KMS-11 (cell line): ENCODE measurements around the gene TMEM184B.
"Not testable (repeated sequence)": the region's sequence is repeated elsewhere in the genome, so short reads cannot be mapped to it uniquely, and the experiment has no call there.

Experiments
- H2AFZ ChIP-seq: fragments of 200-600 bp; sonication (generic); 2 replicates; pipeline ENCODE4 v1.6.1; 2016; ENCODE audit warnings: antibody characterized with exemption, mixed run types, low read depth
- H3K27ac ChIP-seq: fragments of 200-600 bp; sonication (generic); 2 replicates; pipeline ENCODE4 v1.6.1; 2016; ENCODE audit warnings: mild to moderate bottlenecking, mixed run types
- H3K27me3 ChIP-seq: fragments of 200-600 bp; sonication (generic); 2 replicates; pipeline ENCODE4 v1.6.1; 2017; ENCODE audit warnings: mild to moderate bottlenecking, low read depth, mixed run types, moderate library complexity; ENCODE audit not compliant: insufficient read depth
- H3K36me3 ChIP-seq: fragments of 200-600 bp; sonication (generic); 2 replicates; pipeline ENCODE4 v1.6.1; 2017; ENCODE audit warnings: mild to moderate bottlenecking, mixed run types; ENCODE audit not compliant: insufficient read depth
- H3K4me1 ChIP-seq: fragments of 200-600 bp; sonication (generic); 2 replicates; pipeline ENCODE4 v1.6.1; 2016; ENCODE audit warnings: mild to moderate bottlenecking, low read depth, mixed run types; ENCODE audit not compliant: poor library complexity, severe bottlenecking
- H3K4me2 ChIP-seq: fragments of 200-600 bp; sonication (generic); 2 replicates; pipeline ENCODE4 v1.7.0; 2016; ENCODE audit warnings: mild to moderate bottlenecking, mixed run types
- H3K4me3 ChIP-seq: fragments of 200-600 bp; sonication (generic); IDR thresholded peaks from 2 replicates; pipeline ENCODE4 v1.6.1; 2017; ENCODE audit warnings: low read depth, low read length, mixed read lengths; ENCODE audit not compliant: insufficient read depth
- H3K79me2 ChIP-seq: fragments of 200-600 bp; sonication (generic); 2 replicates; pipeline ENCODE4 v1.6.1; 2016; ENCODE audit warnings: low read depth, mixed run types; ENCODE audit not compliant: insufficient read depth
- H3K9ac ChIP-seq: fragments of 200-600 bp; sonication (generic); 2 replicates; pipeline ENCODE4 v1.6.1; 2016; ENCODE audit warnings: mild to moderate bottlenecking, mixed run types
- H4K20me1 ChIP-seq: fragments of 200-600 bp; sonication (generic); 2 replicates; pipeline ENCODE4 v1.6.1; 2016; ENCODE audit warnings: mild to moderate bottlenecking, mixed run types; ENCODE audit not compliant: insufficient read depth
- TF ChIP-seq, protein P1 (sequence below): fragments of 200-600 bp; sonication (generic); conservative IDR thresholded peaks from 2 replicates; pipeline ENCODE4 v1.6.1; 2017; ENCODE audit warnings: low read depth, mild to moderate bottlenecking, antibody characterized with exemption, low read length, moderate library complexity, mixed read lengths

TMEM184B gene

DNA sequence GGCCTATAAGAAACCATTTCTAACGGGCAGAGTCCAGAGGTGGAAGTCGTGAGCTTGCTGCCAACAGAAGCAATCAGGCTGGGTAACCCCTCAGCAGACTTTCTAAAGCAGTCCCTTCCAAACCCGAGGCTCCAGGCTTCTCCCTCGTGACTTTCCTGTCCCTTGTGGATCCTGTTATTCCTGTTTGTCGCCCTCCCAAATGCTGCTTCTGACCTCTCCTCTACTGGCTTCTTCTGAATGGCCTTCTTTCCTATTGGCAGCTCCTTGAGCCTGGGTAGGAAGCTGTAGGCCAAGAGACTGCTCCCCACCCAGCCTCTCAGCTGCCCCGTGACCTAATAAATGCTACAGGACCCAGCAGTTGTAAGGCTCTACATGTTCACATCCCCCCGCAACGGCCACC lies 36.0 kb downstream of the TMEM184B start:
- H3K4me1 ChIP-seq: peaks cover 5% of the 10 kb centered on the region
- no peak overlapping the region for H3K4me2 ChIP-seq
- no peaks in the 10 kb centered on the region for H3K27me3 ChIP-seq
- H2AFZ ChIP-seq: no peak overlapping the region
- no peak overlapping the region for H3K4me3 ChIP-seq
- no peak overlapping the region for H3K9ac ChIP-seq
- no peaks in the 10 kb centered on the region for H3K79me2 ChIP-seq
- no peaks in the 10 kb centered on the region for H4K20me1 ChIP-seq
- TF ChIP-seq, protein P1, sequence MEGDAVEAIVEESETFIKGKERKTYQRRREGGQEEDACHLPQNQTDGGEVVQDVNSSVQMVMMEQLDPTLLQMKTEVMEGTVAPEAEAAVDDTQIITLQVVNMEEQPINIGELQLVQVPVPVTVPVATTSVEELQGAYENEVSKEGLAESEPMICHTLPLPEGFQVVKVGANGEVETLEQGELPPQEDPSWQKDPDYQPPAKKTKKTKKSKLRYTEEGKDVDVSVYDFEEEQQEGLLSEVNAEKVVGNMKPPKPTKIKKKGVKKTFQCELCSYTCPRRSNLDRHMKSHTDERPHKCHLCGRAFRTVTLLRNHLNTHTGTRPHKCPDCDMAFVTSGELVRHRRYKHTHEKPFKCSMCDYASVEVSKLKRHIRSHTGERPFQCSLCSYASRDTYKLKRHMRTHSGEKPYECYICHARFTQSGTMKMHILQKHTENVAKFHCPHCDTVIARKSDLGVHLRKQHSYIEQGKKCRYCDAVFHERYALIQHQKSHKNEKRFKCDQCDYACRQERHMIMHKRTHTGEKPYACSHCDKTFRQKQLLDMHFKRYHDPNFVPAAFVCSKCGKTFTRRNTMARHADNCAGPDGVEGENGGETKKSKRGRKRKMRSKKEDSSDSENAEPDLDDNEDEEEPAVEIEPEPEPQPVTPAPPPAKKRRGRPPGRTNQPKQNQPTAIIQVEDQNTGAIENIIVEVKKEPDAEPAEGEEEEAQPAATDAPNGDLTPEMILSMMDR: no peak
- no peak overlapping the region for H3K27ac ChIP-seq
- no peaks in the 10 kb centered on the region for H3K36me3 ChIP-seq

- H3K9ac ChIP-seq: no peak overlapping the region
- no peaks in the 10 kb centered on the region for H3K4me1 ChIP-seq
- TF ChIP-seq, protein P1: no peak
- H2AFZ ChIP-seq: no peak overlapping the region
- no peaks in the 10 kb centered on the region for H3K79me2 ChIP-seq
- H3K27ac ChIP-seq: no peak overlapping the region
- H3K4me3 ChIP-seq: no peak overlapping the region
- no peak overlapping the region for H3K4me2 ChIP-seq
- H3K36me3 ChIP-seq: no peaks in the 10 kb centered on the region
- H3K27me3 ChIP-seq: no peaks in the 10 kb centered on the region
- H4K20me1 ChIP-seq: no peaks in the 10 kb centered on the region
Measured at GRCh38 chr22:38235240-38235850, 37.5 kb downstream of the TMEM184B start.

DNA sequence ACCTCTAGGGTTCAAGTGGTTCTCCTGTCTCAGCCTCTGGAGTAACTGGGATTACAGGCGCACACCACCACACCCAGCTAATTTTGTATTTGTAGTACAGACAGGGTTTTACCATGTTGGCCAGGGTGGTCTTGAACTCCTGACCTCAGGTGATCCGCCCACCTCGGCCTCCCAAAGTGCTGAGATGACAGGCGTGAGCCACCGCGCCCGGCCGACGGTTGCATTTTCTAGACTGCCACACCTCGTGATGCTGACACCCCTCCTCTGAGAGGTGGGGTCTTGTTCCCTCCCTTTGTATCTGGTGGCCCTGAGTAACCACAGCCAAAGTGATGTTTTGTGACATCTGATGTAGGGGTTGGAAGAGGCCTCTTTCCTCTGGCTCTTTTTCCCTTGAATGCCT lies 39.0 kb downstream of the TMEM184B start:
- H3K36me3 ChIP-seq, H3K9ac ChIP-seq, H3K4me1 ChIP-seq, H2AFZ ChIP-seq, H3K27me3 ChIP-seq, H3K27ac ChIP-seq, H4K20me1 ChIP-seq, H3K4me3 ChIP-seq, H3K4me2 ChIP-seq, H3K79me2 ChIP-seq: not testable (repeated sequence)

GRCh38 chr22:38233427-38233826 lies 39.4 kb downstream of the TMEM184B start:
- H3K4me3 ChIP-seq: no peak overlapping the region
- H3K27me3 ChIP-seq: no peaks in the 10 kb centered on the region
- no peak overlapping the region for H2AFZ ChIP-seq
- H3K9ac ChIP-seq: no peak overlapping the region
- H3K79me2 ChIP-seq: no peaks in the 10 kb centered on the region
- no peak overlapping the region for H3K27ac ChIP-seq
- TF ChIP-seq, protein P1: no peak
- H3K36me3 ChIP-seq: no peaks in the 10 kb centered on the region
- H3K4me2 ChIP-seq: no peak overlapping the region
- no peaks in the 10 kb centered on the region for H4K20me1 ChIP-seq
- peaks cover 10% of the 10 kb centered on the region for H3K4me1 ChIP-seq

- Histone ChIP-seq H3K36me3 (no peaks in the 10 kb centered on the region), H3K79me2 (no peaks in the 10 kb centered on the region), H3K4me2 (no peak overlapping the region), H3K27me3 (no peaks in the 10 kb centered on the region), H3K4me3 (no peak overlapping the region), H4K20me1 (no peaks in the 10 kb centered on the region), H2AFZ (no peak overlapping the region), H3K4me1 (peaks cover 11% of the 10 kb centered on the region), H3K9ac (no peak overlapping the region), H3K27ac (no peak overlapping the region)
- TF ChIP-seq, protein P1: no peak
Measured at GRCh38 chr22:38232196-38232595, 40.6 kb downstream of the TMEM184B start.
